ENCODE measurements around the gene ACYP2.
"Not testable (repeated sequence)": the region's sequence is repeated elsewhere in the genome, so short reads cannot be mapped to it uniquely, and the experiment has no call there.

The ACYP2 gene

DNA sequence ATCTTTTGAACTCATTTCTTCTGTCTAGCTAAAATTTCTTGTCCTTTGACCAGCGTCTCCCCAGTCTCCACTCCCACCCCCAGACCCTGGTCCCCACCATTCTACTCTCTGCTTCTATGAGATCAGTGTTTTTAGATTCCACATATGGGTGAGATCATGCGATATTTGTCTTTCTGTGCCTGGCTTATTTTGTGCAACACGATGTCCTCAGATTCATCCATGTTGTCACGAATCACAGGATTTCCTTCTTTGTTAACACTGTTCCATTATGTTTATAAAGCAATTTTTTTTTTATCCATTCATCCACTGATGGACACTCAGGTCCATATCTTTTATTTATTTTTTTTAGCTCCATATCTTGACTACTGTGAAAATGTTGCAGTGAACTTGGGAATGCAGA is 16.0 kb upstream of the ACYP2 start:
- DNase-seq: no peak

- DNase-seq: no peak
Measured at GRCh38 chr2:54099829-54100585, 15.4 kb upstream of the ACYP2 start.

GRCh38 chr2:54100772-54101171 is 14.6 kb upstream of the ACYP2 start:
- DNase-seq: no peak

DNA sequence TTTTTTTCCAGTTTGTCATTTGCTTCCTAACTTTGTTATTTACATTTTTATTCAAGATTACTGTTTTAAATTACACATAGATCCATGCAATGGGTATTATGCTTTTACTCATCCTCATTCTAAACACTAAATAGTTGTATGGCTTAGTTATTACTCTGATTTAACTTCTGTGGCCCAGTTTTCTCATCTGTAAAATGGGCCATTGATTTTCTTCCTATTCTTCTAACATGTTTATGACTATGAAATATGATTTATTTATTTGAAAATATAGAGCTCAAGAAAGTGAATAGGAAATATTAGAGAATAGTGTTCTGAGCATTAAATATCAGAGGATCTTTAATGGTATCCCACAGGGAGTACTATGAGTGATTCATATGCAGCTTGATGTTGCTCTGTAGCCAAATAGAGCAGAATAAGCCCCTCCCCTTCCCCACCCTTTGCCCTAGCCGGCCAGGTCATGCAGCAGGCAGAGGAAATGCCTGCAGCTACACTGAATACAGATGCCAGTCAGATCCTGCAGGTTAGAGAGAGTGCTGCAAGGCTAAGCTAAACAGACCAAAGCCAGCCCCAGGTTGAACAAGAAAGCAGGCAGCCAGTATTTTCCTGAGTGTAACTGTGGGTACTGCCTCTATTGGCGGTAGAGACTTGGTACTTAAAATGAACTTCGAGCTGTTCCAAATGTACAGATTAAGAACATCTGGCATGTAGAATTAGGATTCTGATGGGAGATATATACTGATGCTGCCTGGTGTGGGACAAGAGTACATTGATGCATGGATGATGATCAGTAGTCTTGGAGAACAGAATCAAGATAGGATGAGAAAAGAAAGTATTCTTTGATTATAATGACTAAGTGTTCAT is 11.7 kb upstream of the ACYP2 start:
- DNase-seq: no peak

DNA sequence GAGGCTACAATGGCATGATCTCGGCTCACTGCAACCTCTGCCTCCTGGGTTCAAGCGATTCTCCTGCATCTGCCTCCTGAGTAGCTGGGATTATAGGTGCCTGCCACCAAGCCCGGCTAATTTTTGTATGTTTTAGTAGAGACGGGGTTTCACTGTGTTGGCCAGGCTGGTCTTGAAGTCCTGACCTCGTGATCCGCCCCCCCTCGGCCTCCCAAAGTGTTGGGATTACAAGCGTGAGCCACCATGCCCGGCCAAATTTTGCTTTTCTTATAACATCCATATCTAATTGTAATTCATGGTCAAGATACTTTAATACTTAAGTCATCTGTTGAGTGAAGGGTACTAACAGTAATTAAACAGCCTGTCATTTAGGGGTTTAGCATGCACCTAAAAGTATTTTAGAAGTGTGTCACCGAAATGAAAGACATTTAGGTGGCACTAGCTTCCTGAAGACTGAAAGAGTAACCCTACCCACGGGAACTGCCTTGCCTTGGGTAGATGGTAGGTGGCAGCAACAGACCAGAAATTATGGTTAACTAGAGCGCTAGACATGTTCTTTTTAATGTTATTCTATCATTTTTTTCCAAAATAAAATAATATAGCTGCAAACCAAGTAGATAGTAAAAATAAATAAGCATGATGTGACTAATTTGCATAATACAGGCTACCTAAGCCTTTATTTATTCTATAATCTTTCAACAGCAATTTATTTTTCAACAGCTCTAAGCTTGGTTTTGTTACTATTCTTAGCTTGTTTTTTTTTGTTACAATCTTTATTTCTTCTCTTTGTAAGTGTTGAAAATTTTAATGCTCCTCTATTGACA is 8.6 kb upstream of the ACYP2 start:
- peak; percentile 43 for DNase-seq

- no peak for DNase-seq
Measured at GRCh38 chr2:54107455-54107764, 8.0 kb upstream of the ACYP2 start.

DNA sequence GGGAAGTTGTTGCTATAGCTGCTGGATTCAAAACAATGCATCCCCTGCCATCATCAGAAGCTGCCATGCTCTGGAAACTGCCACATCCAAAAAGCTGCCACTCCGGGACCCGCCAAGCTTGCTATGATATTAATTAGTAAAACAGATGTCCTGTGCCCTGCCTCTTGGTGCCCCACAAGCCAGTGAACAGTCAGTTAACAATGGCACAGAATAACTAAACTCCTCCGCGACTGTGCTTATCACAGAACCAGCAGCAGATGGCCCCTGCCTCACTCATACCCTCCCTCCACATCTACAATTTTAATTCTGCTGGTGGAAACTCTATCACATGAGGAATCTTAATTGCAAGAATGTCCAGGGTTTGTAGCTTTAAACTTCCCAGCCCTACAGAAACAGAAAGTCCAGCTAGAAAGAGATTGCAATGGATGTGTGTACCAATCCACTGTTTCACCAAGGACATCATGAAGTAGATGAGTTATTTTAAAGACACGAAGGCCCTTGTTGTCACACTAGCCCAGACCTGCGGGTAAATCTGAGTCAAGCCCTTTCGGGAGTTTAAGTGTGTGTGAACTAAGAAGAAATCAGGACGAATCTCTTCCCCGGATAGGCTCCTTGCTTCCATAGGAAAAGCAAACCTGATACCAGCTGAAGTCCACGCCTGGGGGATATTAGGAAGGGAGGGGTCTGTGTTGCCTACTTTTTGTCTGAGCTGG is 7.4 kb upstream of the ACYP2 start:
- peak; percentile 47 for DNase-seq

- DNase-seq: no peak
Measured at GRCh38 chr2:54109848-54110247, 5.6 kb upstream of the ACYP2 start.

- peak; percentile 19 for DNase-seq
Measured at GRCh38 chr2:54114479-54114878, 936 bp upstream of the ACYP2 start.

DNA sequence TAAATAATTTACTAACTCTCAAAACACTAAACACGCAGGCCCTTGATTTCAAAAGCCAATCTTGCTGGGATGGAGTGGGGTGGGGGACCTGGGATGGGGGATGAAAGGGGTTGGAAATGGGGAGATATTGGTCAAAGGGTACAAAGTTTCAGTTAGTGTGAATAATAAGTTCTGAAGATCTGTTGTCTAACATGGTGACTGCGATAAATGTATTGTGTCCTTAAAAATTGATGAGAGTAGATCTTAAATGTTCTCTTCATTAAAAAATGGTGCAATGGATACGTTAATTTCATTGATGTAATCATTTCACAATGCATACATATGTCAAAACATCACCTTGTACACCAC is 505 bp upstream of the ACYP2 start:
- no peak for DNase-seq

- DNase-seq: not testable (repeated sequence)
Measured at GRCh38 chr2:54116598-54116997, 1.2 kb downstream of the ACYP2 start.

GRCh38 chr2:54120950-54121349 is 5.5 kb downstream of the ACYP2 start:
- DNase-seq: no peak

GRCh38 chr2:54122171-54122935 is 6.9 kb downstream of the ACYP2 start:
- DNase-seq: peak; percentile 81

GRCh38 chr2:54122939-54123338 is 7.5 kb downstream of the ACYP2 start:
- peak; percentile 15 for DNase-seq

- not testable (repeated sequence) for DNase-seq
Measured at GRCh38 chr2:54127174-54127573, 11.8 kb downstream of the ACYP2 start.

- no peak for DNase-seq
Measured at GRCh38 chr2:54133056-54133455, 17.6 kb downstream of the ACYP2 start.

DNA sequence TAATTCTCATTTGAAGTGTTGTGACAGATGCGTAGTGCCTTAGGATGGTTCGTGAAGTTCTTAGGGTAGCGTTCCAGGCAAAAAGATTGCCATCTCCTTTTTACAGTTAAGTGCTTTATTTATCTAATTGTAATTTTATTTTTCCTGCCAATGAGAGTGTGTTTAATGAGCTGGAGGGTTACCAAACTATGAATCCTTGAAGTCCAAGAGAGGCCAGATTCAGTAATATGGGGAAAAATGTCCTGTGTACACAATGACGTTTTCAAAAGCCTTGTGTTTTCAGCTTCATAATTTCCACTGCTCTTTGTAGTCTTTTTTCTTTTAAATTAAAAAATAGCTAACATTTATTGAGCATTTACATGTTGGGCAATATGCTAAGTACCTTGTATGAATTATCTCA is 23.8 kb downstream of the ACYP2 start:
- no peak for DNase-seq

- DNase-seq: no peak
Measured at GRCh38 chr2:54143780-54144179, 28.4 kb downstream of the ACYP2 start.

DNA sequence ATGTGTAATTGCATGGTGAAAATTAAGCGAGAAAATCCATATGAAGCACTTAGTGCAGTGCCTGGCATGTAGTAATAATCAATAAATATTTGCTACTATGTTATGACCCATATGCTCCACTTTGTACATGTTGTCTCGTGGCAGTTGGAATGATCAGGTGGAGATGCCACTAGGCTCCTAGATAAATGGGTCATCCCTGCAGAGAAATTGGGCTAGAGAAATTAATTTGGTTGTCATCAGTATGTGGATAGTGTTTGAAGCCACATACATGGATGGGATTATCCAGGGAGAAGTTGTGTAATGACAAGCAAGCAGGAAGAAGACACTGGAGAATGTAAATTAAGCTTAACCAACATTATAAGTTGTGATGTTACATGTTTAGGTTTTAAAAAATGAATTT is 33.0 kb downstream of the ACYP2 start:
- DNase-seq: no peak

- no peak for DNase-seq
Measured at GRCh38 chr2:54149638-54150441, 34.4 kb downstream of the ACYP2 start.

- no peak for DNase-seq
Measured at GRCh38 chr2:54158311-54158710, 42.9 kb downstream of the ACYP2 start.
